ENCODE measurements around the gene FLT4.
A peak's percentile ranks its signal among the peaks of the same experiment; 100 is the strongest.

FLT4 gene

DNA sequence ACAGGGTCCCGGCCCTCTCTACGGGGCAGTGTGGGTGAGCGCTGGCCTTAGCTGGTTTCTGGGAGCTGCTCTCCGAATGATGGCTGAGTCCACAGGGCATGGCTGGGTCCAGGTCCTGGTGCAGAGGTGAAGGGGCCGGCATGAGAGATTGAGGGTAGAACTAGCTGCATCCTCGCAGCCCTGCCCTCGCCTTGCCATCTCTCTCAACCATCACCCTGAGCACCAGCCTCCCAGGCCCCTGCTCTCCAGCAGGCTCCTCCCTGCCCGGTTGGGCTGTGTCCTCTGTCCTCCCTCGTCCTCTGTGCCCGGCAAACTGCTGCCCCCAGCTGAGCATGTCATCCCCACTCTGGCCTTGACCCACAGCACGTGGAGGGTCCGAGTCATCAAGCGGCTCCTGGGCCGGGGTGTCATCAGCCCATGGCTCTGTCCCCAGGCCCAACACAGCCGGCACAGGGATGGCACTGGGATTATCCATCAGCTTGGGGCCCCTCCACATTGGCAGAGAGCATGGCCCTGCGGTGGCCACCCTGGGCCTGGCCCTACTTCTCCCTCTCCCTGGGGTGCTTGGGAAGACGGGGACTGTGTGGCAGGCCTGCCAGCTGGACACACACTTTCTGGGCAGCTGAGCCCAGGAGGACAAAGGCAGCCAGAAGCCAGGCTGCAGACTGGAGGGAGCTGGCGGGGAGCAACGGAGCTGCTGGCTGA, 8.4 kb downstream of the FLT4 start:
- peak; percentile 45 for DNase-seq

DNA sequence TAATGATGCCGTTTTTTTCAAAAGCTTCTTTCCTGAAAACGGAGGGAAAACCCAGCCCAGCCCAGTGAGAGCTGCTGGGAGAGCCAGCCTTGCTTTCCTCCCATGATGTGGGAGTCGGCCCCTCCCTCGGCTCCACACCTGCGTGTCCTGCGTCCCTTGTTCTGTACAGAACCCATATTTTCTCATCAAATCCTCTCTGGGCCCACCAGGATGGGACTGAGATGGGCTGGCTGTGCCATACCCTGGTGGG, 8.9 kb downstream of the FLT4 start:
- DNase-seq: no peak

GRCh38 chr5:180639741-180640610, 9.4 kb downstream of the FLT4 start:
- DNase-seq: peak; percentile 48

GRCh38 chr5:180639287-180639686, 10.1 kb downstream of the FLT4 start:
- DNase-seq: no peak

DNA sequence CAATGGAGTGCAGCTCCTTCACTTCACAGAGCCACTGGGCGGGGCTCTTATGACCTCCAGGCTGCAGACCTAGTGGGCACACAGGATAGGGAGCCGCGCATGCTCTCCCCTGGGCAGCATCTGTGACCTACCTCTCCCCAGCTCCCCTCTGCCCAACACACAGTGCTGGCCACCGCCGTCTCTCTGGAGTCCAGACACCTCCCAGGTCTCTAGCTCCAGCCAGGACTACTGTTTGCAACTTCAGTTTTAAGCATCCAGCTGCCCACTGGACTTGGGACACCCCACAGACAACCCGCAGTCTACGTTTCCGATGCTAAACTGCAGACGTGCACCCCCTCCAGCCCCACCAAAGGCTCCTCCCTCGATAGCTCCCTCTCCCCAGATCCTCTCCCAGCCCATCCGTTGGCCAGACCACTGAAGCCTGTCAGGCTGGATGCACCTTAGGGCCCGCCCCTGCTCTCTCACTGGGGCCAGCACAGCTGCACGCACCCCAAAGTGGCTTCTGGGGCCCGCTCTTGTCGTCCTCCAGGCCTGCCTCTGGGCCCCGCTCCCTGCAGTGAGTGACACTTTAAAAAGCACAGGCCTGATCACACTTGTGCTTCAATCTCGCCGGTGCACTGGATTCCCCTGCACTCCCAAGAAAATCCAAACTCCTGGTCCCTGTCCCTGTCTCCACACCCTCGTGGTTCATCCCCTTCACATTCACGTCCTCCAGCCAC, 11.3 kb downstream of the FLT4 start:
- DNase-seq: no peak

DNA sequence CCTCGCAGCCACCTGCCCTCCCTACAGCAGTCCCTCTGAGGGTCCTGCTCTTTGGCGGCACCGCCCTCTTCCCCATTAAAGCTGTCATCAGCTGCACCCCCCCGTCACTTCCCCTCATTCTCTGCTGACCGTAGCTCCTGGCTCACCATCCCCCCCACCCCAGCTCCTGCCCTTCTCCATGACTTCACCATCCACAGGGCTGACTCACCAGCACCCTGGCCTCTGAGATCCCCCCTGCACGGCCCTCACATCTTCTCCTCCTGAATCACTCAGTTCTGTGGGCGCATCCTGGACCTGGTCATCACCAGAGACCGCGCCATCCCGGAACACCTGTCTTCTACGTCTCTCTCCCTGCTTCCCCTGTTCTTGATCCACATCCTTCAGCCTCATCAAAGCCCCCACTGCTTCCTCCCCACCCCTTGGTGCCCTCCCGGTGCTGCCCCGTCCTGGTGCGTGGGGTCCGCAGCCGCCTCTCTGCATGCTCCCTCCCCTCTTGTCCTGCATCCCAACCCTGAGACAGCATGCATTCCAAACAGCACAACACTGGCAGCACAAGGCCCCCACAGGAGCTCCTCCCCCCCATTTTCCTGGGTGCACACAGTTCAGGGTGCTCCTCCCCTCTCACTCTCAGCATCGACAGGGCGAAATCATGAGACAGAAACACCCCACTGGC, 12.9 kb downstream of the FLT4 start:
- no peak for DNase-seq

DNA sequence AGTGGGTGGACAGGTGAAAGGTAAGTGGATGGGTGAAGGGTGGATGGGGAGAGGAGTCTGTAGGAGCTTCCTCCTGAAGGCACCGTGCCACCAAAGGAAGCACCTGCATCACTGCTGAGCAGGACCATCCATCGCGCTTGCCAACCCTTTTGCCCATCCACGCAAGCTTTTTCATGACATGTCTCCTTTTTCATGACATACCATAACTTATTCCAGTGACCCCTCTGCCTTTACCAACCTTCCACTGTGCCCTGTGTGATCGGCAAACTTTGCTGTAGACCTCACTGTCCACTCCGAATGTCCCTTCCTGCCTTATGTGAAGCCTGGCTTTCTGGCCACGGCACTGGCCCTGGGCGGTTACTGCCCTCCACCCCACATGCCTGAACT, 13.4 kb downstream of the FLT4 start:
- no peak for DNase-seq

DNA sequence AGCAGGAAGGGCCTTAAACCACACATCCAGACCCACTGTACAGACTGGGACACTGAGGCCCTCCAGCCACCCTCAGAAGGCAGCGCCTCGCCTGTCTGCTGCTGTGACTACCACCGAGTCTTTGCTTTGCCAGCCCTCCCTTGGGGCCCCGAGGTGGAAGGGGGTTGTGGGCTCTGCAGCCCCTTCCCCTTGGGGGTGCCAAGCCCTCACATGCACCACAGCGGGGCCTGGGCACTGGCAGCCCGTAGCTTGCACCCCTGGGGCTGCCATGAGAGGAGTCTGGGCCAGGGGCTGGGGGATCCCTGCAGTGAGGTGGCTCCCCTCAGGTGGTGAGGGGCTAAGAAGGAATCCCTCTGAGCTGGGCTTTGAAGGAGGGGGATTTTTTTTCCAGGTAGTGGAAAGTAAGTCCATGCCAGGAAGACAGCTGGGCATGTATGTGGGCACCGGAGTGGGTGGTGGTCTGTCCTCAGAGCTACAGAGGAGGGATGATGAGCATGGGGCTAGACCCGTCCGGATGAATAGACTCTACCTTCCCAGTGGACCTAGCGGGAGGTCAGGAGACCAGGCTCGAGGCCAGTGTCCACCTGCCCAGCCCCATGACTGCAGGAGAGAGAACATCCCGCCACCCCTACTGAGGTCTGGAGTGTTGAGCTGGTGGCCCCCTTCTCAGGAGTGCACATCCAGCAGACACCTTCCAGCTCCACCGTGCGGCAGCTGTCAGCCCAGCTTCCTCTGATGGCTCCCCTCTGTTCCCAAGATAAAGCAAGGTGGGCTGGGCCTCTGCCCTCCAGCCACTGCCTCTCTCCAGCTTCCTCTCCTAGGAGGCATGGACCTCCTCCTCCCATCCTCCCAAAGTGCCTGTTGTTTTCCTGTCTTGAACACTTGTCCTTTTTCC, 15.9 kb downstream of the FLT4 start:
- no peak for DNase-seq

GRCh38 chr5:180632768-180633167, 16.6 kb downstream of the FLT4 start:
- no peak for DNase-seq

DNA sequence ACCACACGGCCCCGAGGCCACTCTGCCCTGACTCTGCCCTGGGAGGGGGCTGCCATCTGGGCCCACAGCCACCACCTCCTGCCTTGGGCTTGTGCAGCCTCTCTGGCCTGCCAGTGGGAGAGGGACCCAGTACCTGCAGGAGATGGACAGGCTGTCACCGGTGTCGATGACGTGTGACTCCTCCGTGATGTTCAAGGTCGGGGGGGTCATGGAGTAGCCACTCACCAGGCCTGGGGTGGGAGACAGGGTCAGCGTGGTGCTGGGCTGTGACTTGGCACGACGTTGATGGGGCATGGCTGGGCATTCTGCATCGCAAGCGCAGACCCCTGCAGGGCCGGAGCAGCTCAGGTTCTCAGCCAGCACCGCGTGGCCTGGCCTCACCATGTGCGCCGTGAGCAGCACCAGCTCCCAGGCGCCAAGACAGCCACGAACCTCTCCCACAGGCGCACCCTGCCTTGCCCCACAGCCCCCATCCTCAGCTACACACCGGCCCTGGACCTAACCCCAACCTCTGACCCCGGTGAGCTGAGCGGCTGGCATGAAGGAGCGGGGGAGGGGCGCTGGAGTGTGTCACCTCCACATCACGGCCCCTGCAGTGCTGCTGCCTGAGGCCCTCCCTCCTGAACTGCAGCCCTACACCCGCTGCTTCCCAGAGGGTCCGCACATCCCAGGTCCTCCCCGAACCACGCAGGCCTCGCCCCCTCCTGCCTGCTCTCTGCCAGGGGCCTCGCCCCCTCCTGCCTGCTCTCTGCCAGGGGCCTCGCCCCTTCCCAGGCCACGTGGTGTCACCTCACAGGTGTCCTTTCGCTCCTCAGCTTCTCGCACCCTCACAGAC, 17.6 kb downstream of the FLT4 start:
- no peak for DNase-seq

GRCh38 chr5:180630426-180630825, 19.0 kb downstream of the FLT4 start:
- DNase-seq: no peak

DNA sequence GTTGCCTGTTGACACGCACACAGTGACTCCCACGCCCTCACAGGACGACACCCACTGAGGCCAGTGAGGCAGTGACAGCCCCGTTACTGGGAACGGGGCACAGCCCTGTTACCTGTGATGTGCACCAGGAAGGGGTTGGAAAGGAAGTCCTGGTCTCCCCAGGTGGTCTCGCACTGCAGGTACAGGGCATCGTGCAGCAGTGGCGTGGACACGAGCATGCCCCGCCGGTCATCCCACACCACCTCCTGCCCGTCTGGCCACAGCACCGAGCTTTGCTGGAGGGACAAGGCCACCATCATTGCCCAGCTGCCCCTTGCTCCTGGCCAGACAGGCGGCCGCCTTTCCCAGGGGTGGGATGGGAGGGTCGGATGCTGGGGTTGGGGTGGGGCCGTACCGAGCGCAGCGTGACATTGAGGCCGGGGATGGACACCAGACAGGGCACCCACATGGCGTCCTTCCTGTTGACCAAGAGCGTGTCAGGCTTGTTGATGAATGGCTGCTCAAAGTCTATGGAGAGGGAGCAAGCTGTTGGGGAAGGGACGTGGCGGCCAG, 19.5 kb downstream of the FLT4 start:
- DNase-seq: no peak

- no peak for DNase-seq
These were observed 20.3 kb downstream of the FLT4 start for GRCh38 chr5:180628827-180629750.

DNA sequence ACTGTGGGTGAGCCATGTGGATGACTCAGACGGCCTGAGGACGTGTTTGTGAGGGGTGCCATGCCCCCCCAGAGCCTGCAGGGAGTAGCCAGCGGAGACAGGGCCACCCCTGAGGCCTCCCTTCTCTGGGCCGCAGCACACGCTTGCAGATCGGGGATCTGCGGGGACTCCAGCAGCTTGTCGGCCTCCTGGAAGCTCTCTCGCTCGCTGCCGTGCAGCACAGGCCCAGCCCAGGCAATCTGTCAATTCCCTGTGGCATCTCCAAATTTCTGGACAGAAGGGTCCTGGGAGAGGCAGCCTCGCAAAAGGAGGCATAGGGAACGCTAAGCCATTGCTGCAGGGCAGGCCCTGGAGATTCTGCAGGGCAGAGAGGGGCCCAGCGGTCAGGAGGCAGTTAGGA, 21.2 kb downstream of the FLT4 start:
- no peak for DNase-seq

DNA sequence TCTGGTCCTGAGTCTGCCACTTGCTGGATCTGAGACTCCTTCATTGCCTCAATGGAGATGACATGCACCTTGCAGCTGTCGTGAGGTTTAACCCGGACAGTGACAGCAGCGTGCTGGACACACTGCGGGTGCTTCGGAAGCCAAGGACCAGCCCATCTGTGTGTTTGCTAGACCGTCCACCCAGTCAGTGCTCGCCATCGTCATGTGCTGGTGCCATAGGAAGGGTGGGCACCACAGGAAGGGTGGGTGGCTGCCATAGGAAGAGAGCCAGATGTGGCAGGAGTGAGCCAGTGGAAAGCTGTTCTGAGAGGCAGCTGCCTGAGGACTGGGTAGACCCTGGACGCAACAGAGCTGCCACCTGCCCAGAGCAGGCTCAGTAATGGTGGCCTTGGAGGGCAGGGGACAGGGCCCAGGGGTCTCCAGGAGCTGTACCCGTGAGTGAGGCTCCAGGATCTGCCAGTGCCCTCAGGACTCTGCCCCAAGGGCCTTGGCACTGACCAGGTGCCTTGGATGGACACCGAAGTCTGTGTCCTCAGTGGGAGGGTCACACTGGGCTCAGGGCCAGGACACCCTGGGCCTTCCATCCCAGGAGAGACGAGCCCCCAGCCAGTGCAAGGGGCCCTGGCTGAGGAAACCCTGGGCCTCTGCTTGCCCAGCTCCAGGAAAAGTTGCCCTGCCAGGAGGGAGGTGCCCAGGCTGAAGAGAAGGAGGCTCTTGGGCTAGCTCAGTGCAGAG, 21.8 kb downstream of the FLT4 start:
- DNase-seq: no peak

- no peak for DNase-seq
These were observed 22.6 kb downstream of the FLT4 start for GRCh38 chr5:180626661-180627385.

DNA sequence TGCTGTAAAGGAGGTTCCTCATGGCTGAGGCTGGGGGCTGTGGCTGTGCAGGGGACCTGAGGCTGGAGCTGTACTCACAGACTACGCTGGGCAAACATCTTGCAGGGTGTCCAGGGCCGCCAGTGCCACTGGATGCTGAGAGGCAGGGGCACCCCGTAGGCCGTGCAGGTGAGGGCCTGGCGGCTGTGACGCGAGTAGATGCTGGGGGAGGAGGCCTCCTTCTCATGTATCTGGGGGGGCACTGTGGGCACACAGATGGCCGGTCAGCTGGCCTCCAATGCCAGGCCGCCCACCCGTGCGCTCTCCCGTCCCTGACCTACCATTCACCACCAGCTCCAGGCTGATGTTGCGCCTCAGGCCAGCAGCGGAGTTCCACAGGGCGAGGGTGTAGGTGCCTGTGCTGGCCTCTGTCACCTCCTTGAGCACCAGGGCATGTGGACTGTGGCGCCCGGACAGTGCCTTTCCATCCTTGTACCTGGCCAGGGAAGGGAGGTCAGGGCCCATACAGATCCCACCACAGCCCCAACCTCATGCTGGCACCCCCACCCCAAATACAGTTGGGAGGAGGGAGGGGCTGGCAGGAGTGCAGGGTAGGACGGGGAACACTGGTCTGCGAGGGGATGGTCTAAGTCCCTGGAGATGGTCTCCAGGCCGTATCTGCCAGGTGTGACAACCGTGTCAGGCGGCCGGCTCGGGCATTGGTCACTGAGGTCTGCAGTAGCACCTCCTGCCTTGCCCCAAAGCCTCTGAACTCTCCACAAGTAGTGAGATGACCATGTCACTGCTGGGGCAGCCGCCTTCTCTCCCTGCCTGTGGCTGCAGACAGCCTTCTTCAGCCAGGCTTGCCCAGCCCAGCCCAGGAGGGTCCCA, 23.4 kb downstream of the FLT4 start:
- DNase-seq: no peak

All from islet precursor cell (in vitro differentiated cells).